HTERT RPE-1 (cell line): ENCODE measurements around the gene TNFSF11.

Experiments
- in situ Hi-C: fragments of 300-500 bp; cut with MboI; formaldehyde crosslinking; loops from 4 replicates; pipeline ENCODE4 v1.14.3; 2020; ENCODE audit warnings: low sequenced_read_pairs

TNFSF11 gene

DNA sequence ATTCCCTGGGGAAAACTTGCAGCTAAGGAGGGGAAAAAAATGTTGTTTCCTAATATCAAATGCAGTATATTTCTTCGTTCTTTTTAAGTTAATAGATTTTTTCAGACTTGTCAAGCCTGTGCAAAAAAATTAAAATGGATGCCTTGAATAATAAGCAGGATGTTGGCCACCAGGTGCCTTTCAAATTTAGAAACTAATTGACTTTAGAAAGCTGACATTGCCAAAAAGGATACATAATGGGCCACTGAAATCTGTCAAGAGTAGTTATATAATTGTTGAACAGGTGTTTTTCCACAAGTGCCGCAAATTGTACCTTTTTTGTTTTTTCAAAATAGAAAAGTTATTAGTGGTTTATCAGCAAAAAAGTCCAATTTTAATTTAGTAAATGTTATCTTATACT is 33.6 kb downstream of the TNFSF11 start:
- in situ Hi-C loops: no loop called here

DNA sequence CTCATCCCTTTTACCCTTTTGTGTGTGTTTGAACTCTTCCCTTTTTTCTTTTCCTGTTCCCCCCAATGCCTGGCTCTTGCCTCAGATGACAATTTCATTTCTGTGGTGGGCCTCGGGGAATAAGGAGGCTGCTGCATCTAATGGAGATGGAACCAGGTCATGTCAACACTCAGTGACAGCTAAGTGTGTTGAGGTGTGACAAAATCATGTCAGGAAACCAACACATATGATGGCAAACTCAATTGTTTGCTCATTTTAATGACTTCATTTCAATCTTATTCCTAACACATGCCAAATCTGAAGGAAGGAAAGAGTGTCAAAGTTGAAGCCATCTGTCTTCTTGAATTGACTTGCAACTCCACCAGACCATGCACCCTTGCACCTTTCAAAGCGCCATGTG is 36.7 kb downstream of the TNFSF11 start:
- in situ Hi-C loops: no loop called here

DNA sequence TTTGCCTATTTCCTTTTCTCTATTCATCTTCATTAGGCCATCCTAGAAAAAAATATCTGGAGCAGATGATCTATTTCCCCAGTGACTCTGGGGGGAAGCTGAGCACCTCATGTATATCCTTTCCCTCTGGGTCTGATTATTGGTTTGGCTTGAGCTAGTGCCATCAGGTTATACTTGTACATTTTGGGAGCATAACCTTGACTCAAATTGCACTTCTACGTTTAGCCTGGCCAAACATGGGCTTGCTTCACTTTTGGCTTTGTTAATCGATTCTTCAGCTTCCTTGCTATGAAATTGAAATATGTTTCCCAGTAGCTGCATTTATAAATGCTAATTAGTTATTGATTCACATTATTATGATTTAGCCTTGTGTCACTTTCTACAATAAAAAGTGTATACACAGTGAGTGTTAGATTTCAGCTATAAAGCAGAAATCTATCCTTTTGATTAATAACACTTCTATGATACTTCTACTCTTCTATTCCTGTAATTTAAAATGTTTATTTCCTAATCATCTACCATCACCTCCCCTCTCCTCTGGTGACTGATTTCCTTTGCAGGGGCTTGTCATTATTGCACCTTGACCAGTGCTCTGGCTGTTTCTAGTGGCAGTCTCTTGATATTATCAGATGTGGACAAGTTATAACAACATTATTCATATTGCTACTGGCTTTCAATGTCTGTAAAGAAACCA is 37.3 kb downstream of the TNFSF11 start:
- in situ Hi-C loops: no loop called here

DNA sequence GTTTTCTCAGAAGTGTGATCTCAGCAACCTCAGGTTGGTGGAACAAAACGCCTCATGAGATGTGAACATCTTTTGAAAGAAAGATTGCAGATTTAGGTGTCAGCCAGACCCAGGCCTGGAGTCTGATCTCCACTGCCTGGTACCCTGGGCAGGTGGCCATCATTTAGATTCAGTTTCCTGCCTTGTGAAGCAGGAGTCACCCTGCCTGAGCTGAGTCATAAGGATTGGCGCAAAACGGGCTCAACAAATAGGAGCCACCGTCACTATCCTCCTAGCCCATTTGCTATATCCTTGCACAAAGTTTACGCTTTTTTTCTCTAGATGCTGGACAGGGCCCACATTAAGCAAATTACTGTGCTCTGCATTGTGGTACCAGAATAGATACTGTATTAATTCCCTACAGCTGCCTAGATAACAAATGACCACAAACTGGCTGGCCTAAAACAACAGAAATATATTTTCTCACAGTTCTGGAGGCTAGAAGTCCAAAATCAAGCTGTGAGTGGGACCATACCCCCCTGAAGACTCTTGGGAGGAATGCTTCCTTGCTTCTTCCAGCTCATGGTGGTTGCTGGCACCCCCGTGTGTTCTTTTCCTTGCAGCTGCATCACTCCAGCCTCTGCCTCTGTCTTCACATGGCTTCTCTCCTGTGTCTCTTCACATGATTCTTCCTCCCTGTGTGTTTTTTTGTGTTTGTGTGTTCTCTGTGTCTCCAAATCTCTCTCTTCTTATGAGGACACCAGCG is 38.2 kb downstream of the TNFSF11 start:
- in situ Hi-C loops: no loop called here

DNA sequence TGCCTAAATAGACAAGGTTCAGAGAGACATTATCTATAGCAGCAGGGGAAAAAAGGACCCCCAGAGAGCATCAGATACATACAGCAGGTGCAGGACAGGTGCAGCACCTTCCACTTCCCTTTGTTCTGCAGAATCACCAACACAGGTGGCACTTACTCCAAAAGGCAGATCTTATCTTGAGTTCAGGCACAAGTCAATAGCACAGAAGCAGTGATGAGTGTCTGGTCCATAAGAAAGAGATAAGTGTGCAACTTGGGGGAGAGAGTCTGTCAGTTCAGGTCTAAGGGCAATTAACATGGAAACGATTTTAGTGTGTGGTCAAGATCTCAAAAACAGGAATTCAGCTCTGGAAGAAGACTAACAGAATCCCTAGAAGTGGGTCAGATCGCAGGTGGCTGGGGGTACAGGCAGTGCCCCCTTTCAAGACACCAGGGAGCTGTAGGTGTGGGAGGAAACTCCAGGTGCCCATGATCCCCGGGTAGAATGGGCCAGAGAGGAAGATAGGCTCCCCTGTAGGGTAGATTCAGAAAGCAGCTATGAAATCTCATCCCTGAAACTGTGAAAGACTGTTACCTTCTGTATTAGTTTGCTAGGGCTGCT is 40.6 kb downstream of the TNFSF11 start:
- in situ Hi-C loops: no loop called here

DNA sequence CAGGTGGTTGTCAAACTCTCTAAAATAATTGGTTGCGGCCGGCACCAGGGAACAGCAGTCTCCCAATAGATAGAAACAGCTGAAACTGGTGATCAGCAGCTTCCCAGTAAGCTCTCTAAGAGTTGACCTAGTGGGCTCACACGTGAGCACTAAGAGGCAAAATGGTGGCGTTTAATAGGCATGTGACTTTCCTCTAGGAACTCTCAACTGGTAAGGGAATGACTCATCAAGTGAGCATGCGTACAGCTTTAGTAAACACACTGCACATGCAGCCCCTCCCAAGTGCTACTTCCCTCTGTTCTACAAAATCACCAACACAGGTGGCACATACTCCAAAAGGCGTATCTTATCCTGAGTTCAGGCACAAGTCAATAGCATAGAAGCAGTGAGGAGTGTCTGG is 41.7 kb downstream of the TNFSF11 start:
- in situ Hi-C loops: no loop called here

DNA sequence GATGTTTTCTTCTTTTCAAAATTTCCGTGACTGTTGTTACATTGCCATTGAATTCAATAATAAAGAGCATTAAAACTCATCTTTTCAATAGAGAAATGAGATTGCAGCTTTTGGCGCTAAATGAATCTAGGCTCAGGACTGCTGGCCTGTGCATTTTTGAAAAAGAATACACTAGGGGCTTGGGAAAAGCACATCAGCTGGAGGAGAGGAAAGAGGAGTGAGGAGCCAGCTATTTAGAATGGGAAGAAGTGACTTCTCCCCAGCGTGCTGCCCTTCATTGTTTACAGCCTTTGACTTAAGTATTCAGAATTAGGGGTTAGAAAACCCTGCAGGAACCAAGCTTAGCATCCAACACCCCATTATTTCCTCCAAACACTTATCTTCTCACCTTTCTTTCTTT is 43.3 kb downstream of the TNFSF11 start:
- in situ Hi-C loops: no loop called here

DNA sequence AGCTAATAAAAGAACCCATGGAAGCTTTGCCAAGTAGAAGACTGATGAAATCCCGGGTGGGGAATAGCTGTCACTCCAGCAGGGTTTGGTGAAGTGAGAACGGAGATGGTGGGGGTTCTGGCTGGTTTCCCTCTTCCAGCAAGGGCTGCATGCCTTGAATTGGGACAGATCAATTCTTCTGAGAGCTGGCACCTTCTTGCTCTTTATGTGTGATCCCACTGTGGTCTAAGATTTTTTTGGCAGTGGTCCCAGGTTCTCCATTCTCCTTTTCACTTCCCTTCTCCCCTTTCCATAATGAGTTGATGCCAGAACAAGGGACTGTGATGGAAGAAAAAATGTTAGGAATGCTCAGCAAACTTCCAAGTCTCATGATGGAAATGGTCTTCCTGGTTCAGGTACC is 50.0 kb downstream of the TNFSF11 start:
- in situ Hi-C loops: no loop called here

DNA sequence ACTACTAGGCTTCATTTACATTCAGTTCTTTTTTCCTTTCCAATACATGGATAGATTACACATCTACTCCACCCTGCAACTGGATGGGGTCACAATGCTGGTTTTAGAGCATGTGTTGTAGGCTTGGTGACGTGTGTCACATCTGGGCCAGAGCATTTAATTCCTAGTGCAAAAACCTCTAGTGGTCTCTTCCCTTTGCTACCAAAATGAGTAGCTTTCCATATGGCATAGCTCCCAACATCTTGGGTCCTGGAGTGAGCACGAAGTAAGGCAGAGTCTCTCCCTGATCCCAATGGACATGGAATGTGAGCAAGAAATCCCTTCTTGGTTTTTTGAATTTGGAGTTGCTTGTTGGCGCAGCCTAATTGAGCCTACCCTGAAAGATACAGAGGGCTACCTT is 51.7 kb downstream of the TNFSF11 start:
- in situ Hi-C loops: no loop called here

DNA sequence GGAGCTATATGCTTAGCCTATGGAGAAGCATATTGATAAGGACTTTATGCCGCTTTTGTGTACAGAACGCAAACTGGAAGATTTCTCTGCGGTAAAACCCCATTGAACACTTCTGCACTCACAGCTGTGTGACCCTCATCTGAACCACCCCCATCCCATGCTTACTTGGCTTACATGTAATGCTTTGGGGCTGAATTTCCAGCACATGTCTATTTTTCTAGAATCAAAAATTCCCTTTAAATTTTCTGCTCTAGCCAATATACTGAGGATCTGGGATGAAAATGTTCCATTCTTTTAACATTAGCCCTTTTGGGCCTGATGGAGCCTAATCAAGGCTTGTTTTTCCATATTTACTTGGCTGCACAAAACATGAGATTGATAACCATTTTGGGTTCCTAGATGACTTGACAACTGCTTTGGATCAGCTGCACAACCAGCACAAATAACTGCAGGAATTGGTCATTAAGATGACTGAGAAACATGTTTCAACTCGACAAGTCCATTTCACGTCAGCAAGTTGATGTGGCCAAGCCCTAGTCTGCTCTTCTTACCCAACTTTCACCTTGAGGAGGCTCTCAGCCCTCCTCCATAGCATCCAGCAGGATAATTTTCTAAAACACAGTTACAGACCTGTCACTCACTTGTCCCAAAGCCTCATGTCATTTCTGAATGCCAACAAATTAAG is 52.4 kb downstream of the TNFSF11 start:
- in situ Hi-C loops: no loop called here

DNA sequence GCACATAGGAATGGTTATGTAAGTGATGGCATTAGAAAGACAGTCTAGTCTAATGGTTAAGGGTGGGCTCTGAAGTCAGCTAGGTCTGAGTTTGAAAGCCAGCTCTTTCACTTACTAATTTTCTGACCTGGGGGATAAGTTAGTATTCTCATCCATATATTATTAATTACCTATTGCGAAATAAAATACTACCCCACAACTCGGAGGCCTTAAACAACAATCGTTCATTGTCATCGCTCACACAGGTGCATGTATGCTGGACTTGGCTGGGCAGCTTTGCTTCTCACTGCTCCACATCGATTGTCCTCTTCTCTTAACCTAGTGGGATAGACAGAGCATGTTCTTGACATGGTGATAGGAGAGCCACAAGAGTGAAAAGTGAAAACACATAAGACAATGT is 54.7 kb downstream of the TNFSF11 start:
- in situ Hi-C loops: no loop called here

DNA sequence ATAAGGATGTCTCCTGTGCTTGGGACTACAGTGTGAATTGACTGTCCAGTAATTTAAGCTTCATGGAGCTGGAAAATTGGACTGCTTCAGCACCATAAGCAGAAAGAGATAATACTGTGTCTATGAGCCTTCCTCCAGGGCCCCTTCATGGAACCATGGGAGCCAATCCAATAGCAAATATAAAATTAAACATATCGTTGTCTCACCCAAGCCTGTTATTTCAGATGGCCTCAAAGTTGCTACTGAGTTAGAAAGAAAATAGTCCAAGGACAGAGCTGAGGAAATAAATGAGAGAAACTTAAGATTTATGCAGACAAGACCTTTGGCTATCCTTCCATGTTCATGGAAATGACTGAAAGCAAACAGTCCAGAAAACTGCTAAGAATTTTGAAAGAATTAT is 57.2 kb downstream of the TNFSF11 start:
- in situ Hi-C loops: no loop called here

DNA sequence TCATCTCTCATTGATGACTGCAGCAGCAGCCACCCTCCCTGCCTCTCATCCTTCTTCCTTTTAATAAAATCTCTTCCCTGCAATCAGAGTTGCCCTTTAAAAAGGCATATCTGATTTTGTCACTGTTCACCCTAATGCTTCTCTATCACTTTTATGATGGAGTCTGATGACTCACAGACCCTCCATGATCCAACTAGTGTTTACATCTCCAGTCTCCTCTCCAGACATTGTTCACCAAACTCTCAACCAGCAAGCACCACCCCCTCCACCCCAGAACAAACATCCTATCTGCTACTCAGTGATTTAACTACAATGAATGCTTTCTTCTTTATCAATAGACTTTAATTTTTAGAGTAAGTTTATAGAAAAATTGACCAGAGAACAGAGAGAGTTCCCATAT is 59.5 kb downstream of the TNFSF11 start:
- in situ Hi-C loops: no loop called here

DNA sequence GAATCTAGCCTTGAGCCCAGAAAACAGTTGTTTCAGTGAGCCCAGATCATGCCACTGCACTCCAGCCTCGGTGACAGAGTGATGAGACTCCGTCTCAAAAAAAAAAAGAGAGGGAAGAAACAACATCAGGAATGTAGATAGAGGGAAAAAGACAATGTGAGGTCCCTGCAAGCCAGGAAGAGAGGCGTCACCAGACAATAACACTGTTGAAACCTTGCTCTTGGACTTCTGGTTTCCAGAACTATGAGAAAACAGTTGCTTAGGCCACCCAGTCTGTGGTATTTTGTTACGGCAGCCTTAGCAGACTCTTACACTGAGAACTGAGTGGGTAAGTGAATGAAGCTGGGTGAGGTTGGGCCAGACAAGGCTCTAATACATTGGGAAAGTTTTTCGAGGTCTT is 64.1 kb downstream of the TNFSF11 start:
- in situ Hi-C loops: no loop called here

DNA sequence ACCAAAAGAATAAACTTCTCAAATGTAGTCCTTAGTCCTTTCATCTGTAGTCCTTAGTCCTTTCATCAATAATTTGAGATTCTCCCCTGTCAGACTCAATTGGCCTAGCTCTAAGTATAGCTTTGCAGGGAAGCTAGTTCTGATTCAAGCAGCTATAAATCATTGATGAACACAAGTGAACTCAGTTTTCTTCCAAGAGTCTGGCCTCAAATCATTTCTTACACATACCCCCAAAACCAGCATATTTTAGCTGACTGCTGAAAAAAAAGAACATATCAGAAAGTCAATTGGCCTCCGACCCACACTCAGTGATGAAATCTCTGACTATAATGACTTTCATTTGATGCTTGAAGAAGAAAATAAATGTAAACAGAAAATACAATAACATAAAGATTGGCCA is 64.9 kb downstream of the TNFSF11 start:
- in situ Hi-C loops: no loop called here

DNA sequence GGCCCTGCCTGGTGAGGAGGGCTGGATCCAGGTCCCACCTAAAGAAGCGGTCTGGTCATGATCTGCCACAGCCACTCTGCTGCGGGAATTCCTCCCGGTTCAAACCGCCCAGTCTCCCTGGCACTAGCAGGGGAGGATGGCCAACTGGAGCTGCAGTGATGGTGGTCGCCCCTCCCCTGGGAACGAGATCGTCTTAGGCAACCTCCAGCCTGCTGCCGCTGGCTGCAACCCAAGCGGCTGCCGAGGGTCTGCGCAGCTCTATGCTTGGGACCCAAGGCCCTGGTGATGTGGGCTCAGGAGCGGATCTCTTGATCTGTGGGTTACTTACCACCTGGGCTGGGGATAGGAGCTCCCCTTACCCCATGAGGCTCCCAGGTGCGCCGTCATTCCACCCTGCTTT is 69.1 kb downstream of the TNFSF11 start:
- in situ Hi-C loops: no loop called here

DNA sequence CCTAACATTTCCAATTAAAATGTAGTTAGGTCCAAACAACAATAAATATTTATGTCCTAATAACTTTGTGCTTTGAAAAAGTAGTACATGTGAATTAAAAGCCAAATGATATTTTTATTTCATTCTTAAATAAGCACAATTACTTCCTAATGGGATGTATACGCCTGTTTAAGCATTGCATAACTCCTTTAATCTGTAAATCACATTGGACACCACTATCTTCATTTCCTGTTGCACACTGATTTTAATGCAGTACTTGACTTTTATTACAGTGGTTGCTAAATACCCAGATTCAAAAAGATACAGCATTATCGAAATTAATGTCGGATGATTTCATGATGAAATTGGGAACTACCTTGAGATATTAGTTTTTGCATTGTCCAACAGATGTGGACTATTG is 70.9 kb downstream of the TNFSF11 start:
- in situ Hi-C loops: no loop called here

DNA sequence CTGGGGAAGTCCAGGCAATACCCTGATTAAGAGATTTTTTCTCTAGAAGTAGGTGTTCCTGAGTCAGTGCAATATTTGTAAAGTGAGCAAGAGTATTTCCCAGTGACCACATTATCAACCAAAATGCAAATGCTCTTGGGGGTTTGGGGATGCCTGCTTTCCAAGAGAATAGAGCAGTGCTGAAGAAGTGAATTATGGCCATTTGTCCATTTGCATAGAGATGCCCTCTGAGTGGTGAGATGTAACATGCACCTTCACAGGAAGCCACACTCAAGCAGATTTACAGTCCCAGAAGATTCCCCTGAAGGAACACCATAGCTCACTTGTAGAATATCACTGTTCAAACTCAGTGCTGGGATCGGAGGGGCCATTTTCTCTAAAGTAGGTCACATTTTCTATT is 71.8 kb downstream of the TNFSF11 start:
- in situ Hi-C loops: no loop called here

DNA sequence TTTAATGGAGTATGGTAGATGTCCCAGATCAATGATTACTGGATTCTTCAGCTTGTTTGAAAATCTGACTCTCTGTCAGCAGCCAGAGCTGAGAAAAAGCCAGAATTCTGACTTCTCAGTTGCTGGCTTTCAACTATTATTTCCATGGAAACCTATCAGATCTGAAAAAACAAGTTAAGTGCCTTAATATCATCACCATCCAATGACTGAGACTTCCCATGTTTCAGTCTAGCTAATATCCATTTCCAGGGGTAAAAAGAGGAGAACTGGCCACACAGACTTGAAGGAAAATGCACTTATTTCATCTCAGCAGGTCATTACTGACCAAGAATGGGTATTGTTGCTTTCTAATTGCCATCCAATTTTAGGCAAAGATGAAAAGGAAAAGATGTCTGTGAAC is 75.2 kb downstream of the TNFSF11 start:
- in situ Hi-C loops: no loop called here

DNA sequence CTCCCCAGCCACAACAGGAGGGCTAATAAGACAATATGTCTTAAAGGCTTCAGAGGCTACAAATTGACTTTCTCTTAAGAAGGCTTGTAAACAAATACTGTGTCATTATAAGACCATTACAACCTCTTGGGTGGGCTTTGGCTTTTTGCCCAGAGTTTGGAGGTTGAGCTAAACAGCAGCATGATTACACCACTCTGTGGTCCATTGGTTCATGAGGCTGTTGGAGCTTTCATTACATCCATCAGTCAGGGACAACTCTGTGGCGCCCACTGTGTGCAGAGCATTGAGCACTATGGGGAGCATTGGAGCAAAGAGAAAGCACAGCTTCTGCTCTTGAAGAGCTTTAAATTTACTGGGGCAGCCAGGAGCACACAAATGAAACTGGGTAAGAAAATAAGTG is 75.9 kb downstream of the TNFSF11 start:
- in situ Hi-C loops: no loop called here

DNA sequence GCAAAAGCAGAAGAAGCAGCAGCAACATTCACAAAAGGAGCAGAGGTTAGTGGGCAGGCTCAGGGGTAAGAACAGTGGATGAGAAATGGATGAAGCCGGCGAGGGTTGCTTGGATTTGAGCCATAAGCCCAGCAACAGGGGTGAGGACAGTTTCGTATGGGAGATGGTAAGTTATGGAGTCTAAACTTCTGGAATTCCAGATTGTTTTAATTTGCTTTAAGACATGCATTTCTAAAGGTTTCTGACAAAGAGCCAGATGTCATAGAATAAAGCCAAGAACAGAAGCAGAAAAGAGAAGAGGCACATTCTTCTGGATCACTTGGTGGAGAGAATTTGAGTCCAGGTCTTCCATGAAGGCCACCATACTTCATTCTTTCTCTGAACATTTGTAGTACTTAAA is 76.6 kb downstream of the TNFSF11 start:
- in situ Hi-C loops: no loop called here
